ENCODE measurements around the gene PNMA5. TPM values are rescaled to one million over a fixed set of nuclear protein-coding genes. Genes with fewer than 3 reads are reported as not detected.
"Not testable (repeated sequence)": the region's sequence is repeated elsewhere in the genome, so short reads cannot be mapped to it uniquely, and the experiment has no call there.

The PNMA5 gene
- total RNA-seq: not detected
- long read RNA-seq: 0 reads

DNA sequence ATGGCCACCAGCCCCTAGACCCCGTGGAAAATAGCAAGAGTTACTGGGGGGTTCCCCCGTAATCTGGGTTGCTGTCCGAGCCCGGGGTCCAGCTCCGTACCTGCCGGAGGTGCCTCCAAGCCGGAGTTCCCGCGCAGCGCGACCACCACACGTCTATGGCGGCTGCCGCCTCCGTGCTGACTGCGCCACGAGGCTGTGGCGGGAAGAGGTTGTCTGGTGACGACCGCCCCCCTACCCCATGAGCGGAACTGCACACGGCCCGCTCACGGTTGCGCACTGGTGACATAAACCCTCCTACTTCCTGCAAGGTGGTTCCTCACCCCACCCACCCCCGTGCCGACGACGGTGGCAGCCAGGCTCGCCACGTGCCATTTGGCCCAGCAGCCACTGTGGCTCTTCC is at the start of gene PNMA5:
TSS of gene PNMA5 (minus strand) at position 184 of the 400 bp plus-strand sequence. CDS start 2,518 bp downstream, outside the sequence.
- intact Hi-C loops (cut with DNase I, micrococcal nuclease): no loop called here
- DNase-seq: no peak

DNA sequence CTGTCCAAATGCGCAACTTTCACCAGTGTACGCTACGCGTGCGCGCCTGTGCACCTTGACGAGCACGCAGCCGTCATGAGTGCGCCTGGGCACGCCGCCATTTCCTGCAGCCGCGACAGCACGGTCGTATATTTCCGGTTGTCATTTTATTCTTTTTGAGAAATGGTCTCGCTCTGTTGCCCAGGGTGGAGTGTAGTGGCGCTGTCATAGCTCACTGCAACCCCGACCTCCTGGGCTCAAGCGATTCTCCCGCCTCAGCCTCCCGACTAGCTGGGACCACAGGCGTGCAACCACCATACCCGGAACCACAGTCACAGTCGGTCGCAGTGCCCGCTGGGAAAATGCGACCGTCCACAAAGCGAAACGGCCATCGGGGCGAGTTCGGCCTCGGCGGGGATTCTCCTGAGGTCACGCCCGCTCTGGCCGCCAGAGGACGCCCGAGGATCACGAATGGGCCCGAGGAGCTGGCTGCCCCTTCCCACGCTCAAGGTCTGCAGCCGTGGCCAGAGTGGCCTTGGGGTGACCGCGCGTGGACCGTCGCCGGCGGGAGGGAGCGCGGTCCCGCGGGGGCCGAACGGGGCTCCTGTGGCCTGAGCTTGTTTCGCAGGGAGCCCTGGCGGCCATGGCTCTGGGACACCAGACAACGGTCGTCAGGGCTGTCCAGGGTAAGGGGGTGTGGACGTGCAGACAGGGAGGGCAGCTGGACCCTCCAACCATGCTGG is 38.6 kb upstream of the PNMA5 start:
- intact Hi-C loops (cut with DNase I, micrococcal nuclease): no loop called here
- ATAC-seq (peak; percentile 73), DNase-seq (peak; percentile 42 to 68)

More for the DNA sequence above, at the start of gene PNMA5:
- ATAC-seq: no peak

DNA sequence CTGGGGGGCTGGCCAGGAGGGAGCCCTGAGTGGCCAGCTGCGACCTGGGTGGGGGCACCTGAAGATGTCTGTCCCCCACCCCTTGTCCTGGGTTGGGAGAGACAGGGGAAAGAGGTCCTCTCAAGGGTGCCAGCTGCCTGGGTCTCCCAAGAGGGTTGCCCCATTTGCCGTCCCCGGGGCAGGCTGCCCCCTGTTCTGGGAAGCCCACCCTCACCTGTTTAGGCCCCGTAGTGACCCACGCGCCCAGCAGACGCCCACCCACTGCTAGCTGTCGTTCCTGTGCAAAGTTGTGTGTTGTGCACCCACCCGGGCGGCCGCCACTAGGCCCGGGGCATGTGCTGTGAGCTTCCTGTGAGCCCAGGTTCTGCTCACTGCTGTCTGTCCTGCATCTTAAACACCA is 36.9 kb upstream of the PNMA5 start:
- DNase-seq (no peak), ATAC-seq (no peak)
- intact Hi-C loops (cut with DNase I, micrococcal nuclease): no loop called here

- intact Hi-C loops (cut with DNase I, micrococcal nuclease): no loop called here
- no peak for ATAC-seq
Observed at GRCh38 chrX:153029875-153030274, 36.0 kb upstream of the PNMA5 start.

GRCh38 chrX:153029162-153029561 is 35.2 kb upstream of the PNMA5 start:
- intact Hi-C loops (cut with DNase I, micrococcal nuclease): no loop called here
- ATAC-seq (no peak), DNase-seq (no peak)

More at GRCh38 chrX:153029875-153030274, 36.0 kb upstream of the PNMA5 start:
- DNase-seq: no peak

DNA sequence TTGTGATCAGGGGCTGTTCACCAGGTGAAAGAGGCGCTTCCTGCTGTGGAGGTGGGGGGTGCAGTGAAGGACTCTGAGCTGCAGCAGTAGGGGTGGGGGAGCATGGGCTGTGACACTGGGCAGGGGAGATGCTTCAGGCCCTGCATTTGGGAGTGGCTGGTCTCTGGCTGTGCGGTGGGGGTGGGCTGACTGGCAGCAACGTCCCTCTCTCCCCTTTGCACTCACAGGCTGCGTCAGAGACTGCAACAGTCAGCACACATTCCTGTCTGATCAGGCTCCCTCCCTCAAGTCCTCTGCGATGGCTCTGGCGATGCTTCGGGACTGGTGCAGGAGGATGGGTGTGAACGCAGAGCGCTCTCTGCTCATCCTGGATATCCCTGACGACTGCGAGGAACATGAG is 34.6 kb upstream of the PNMA5 start:
- intact Hi-C loops (cut with DNase I, micrococcal nuclease); ATAC-seq; DNase-seq: not testable (repeated sequence)

DNA sequence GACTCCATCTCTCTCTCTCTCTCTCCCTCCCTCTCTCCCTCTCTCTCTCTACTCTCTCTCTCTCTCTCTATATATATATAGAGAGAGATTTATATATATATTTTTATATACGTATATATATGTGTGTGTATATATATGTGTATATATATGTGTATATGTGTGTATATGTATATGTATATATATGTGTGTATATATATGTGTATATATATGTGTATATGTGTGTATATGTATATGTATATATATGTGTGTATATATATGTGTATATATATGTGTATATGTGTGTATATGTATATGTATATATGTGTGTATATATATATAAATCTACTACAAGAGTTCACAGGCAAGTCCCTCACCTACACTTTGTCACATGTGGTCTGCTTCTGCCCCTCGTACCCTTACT is 32.6 kb upstream of the PNMA5 start:
- intact Hi-C loops (cut with DNase I, micrococcal nuclease); DNase-seq; ATAC-seq: not testable (repeated sequence)

GRCh38 chrX:153019166-153019565 is 25.2 kb upstream of the PNMA5 start:
- no peak for ATAC-seq
- no peak for DNase-seq
- intact Hi-C loops (cut with DNase I, micrococcal nuclease): no loop called here

DNA sequence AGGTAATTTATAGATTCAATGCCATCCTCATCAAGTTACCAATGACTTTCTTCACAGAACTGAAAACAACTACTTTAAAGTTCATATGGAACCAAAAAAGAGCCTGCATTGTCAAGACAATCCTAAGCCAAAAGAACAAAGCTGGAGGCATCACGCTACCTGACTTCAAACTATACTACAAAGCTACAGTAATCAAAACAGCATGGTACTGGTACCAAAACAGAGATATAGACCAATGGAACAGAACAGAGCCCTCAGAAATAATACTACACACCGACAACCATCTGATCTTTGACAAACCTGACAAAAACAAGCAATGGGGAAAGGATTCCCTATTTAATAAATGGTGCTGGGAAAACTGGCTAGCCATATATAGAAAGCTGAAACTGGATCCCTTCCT is 23.3 kb upstream of the PNMA5 start:
- ATAC-seq; intact Hi-C loops (cut with DNase I, micrococcal nuclease); DNase-seq: not testable (repeated sequence)

DNA sequence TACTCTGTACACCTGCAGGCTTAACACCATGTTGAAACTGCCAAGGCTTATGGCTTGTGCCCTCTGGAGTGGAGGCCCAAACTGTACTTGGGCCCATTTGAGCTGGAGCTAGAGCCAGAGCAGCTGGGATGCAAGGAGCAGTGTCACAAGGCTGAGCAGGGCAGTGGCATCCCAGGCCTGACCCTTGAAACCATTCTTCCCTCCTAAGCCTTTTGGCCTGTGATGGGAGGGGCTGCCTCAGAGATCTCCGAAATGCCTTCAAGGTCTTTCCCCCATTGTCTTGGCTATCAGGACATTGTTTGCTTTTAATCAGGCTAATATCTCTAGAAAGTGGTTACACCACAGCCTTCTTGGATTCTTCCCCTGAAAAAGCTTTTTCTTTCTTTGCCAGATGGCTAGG is 10.9 kb upstream of the PNMA5 start:
- ATAC-seq (no peak), DNase-seq (no peak)
- intact Hi-C loops (cut with DNase I, micrococcal nuclease): no loop called here

DNA sequence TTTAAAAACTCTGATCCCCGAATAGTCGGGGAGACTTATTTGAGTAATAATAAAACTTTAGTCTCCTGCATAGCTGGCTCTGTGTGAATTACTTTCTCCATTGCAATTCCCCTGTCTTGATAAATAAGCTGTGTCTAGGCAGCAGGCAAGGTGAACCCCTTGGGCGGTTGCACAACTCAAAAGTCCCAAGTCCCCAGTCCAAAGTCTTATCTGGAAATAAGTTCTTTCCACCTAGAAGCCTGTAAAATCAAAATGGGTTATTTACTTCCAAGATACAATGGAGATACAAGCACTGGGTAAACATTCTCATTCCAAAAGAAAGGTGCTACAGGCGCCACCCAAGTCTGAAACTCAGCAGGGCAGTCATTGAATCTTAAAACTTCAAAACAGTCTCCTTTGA is 10.1 kb upstream of the PNMA5 start:
- intact Hi-C loops (cut with DNase I, micrococcal nuclease): no loop called here
- ATAC-seq (peak; percentile 28), DNase-seq (no peak)

- intact Hi-C loops (cut with DNase I, micrococcal nuclease); ATAC-seq; DNase-seq: not testable (repeated sequence)
Observed at GRCh38 chrX:153002182-153002581, 8.3 kb upstream of the PNMA5 start.

- DNase-seq (no peak), ATAC-seq (no peak)
- intact Hi-C loops (cut with DNase I, micrococcal nuclease): no loop called here
Observed at GRCh38 chrX:152997337-152997736, 3.4 kb upstream of the PNMA5 start.

GRCh38 chrX:152992115-152992514 is 1.8 kb downstream of the PNMA5 start:
- ATAC-seq (no peak), DNase-seq (no peak)
- intact Hi-C loops (cut with DNase I, micrococcal nuclease): no loop called here

- DNase-seq: no peak
- intact Hi-C loops (cut with DNase I, micrococcal nuclease): no loop called here
- ATAC-seq: no peak
Observed at GRCh38 chrX:152991123-152991522, 2.8 kb downstream of the PNMA5 start.

DNA sequence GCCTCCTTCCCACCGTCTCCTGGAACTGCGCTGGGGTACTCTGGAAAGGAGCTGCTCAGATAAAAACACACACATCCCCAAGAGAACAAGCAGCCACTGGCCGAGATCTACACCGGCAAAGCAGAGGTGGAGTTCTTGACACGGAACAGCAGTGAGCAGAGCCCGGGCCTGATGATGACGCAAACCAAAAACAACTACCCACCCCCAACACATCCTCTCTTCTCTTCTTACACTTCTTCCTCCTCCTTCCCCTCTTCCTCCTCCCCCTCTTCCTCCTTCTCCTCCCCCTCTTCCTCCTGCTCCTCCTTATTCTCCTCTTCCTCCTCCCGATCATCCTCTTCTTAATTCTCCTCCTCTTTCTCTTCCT is 4.6 kb downstream of the PNMA5 start:
- intact Hi-C loops (cut with DNase I, micrococcal nuclease): no loop called here
- no peak for ATAC-seq
- no peak for DNase-seq

- ATAC-seq (no peak), DNase-seq (no peak)
- intact Hi-C loops (cut with DNase I, micrococcal nuclease): no loop called here
Observed at GRCh38 chrX:152988536-152989291, 5.2 kb downstream of the PNMA5 start.

DNA sequence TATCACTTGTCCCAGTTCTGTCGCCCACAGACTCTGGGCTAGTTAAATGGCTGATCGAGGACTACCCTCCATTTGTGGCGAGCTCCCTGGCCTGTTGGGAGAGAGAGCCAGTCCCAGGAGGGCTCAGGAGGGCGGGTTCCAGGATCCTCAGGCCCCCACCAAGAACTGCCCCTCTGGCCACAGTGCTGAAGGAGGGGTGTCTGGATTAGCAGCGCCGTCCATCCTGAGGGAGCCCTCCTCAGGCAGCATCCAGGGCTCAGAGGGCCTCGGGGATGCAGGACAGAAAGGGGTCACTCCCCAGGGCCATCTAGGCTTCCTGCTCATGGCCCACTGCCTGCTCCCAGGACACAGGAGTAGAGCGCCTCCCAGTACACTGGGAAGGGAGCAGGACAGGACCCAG is 6.1 kb downstream of the PNMA5 start:
- DNase-seq: no peak
- no peak for ATAC-seq
- intact Hi-C loops (cut with DNase I, micrococcal nuclease): no loop called here

DNA sequence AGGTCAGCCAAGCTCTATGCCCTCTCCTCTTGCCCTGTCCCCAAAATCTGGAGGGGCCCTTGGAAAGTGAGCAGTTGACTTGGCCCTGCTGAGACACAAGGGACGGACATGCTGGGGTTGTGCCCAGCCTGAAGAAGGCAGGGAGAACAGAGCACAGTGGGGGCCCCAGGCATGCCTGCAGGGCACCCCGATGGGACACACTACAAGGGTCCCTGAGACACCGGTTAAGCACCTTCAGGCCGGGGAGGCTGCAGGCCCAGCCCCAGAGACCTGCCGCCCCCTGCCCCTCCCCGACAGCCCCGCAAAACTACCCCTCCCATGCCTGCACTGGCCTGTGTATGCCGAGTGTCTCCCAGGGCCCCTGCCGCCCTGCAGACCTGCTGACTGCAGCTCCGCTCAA is 6.8 kb downstream of the PNMA5 start:
- DNase-seq; ATAC-seq; intact Hi-C loops (cut with DNase I, micrococcal nuclease): not testable (repeated sequence)

GRCh38 chrX:152985383-152985782 is 8.5 kb downstream of the PNMA5 start:
- DNase-seq; ATAC-seq; intact Hi-C loops (cut with DNase I, micrococcal nuclease): not testable (repeated sequence)
